ENCODE measurements around the gene ORM1.

- TF ChIP-seq ZNF362 (tag by site-specific recombination; IDR thresholded peaks at IDR 0.05) (no peak), CTCF (tag by site-specific recombination; IDR thresholded peaks at IDR 0.05) (no peak), TSHZ1 (tag by site-specific recombination; IDR thresholded peaks at IDR 0.05; ENCODE audit: borderline replicate concordance) (no peak), REST (tag by site-specific recombination; IDR thresholded peaks at IDR 0.05) (no peak), ZNF624 (tag by site-specific recombination; IDR thresholded peaks at IDR 0.05) (no peak), ZNF311 (tag by site-specific recombination; IDR thresholded peaks at IDR 0.05; ENCODE audit: borderline replicate concordance) (no peak)
Observed at GRCh38 chr9:114304416-114305188, 18.3 kb upstream of the ORM1 start.

Data from HEK293 (cell line).